ENCODE measurements around the gene KLHL2. TPM values are rescaled to one million over a fixed set of nuclear protein-coding genes. Genes with fewer than 3 reads are reported as not detected.
"Not testable (repeated sequence)": the region's sequence is repeated elsewhere in the genome, so short reads cannot be mapped to it uniquely, and the experiment has no call there.

Gene KLHL2
- total RNA-seq, 2 experiments from 2014 or later: 36.8 to 39.2 TPM

DNA sequence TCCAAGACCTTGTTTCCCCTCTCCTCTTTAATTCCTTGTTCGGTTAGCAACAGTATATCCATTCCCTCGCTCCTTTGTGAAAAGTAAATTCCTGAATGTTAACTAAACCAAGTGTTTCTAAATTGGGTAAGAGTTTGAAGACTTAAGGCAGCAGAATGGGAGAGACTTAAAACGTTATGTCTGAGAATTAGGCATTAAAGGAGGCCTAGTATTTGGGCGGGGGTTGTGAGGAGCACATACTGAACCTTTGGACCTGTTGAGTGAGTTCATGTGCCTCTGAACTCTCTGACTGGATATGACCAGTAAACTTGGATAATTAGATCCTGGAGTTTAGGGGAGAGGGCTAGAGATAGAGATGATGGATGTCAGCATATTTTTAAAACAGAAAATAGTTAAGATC lies 121.3 kb downstream of the KLHL2 start:
- Mint-ChIP-seq H3K27ac (no peak overlapping the region), H3K9me3 (no peaks in the 10 kb centered on the region), H3K36me3 (ENCODE audit: low read depth) (peaks cover 24% of the 10 kb centered on the region), H3K27me3 (ENCODE audit: low read depth) (no peaks in the 10 kb centered on the region), H3K4me1 (ENCODE audit: low read depth) (peaks cover 46% of the 10 kb centered on the region), H3K4me3 (no peak overlapping the region)
- CTCF ChIA-PET: no interaction called here
- DNase-seq: no peak
- intact Hi-C loops (cut with micrococcal nuclease): loop anchor here (5.0 kb wide), 1 partner anchor 36 kb away; no protein-coding TSS in a partner anchor

DNA sequence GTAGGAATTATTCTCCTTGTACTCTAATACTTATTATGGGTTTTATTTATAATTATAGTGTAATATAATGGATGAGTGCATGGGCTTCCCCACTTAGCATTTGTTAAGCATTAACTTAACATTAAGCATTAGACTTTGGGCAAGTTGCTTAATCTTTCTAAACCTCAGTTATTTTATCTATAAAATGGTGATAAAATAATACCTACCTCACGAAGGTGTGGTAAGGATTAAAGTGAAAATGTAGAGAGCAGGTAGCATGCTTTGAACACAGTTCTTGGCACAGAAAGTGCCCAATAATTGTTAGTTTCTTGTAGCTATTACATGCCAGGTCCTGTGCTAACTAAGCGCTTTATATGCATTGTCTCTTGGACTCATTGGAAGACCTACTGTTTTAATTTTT lies 122.7 kb downstream of the KLHL2 start:
- H3K27ac Mint-ChIP-seq: no peak overlapping the region
- no peaks in the 10 kb centered on the region for H3K9me3 Mint-ChIP-seq
- H3K4me3 Mint-ChIP-seq: no peak overlapping the region
- H3K4me1 Mint-ChIP-seq (ENCODE audit: low read depth): peaks cover 53% of the 10 kb centered on the region
- H3K36me3 Mint-ChIP-seq (ENCODE audit: low read depth): peaks cover 33% of the 10 kb centered on the region
- CTCF ChIA-PET: interaction anchor here (0.9 to 1.0 kb wide), 2 partner anchors 25 to 217 kb away, joined by 3 to 4 read pairs; partner anchors contain the start of gene TMEM192
- intact Hi-C loops (cut with micrococcal nuclease): no loop called here
- H3K27me3 Mint-ChIP-seq (ENCODE audit: low read depth): no peaks in the 10 kb centered on the region
- DNase-seq: no peak

DNA sequence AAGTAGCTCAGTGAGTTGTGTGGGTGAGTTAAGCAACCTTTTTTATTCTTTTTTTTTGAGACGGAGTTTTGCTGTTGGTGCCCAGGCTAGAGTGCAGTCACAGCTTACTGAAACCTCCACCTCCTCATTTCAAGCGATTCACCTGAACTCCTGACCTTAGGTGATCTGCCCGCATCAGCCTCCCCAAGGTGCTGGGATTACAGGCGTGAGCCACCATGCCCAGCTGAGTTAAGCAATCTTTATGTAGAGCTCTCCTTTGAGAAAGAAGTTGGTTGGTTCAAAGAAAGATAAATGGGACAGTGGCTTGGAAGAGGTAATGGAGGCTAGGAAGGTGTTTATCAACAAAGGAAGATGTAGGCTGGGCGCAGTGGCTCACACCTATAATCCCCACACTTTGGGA lies 123.3 kb downstream of the KLHL2 start:
- CTCF ChIA-PET: interaction anchor here (0.9 to 1.0 kb wide), 2 partner anchors 25 to 218 kb away, joined by 3 to 4 read pairs; partner anchors contain the start of gene TMEM192
- Mint-ChIP-seq H3K9me3 (no peaks in the 10 kb centered on the region), H3K27me3 (ENCODE audit: low read depth) (no peaks in the 10 kb centered on the region), H3K27ac (peak overlapping the region; percentile 64), H3K4me1 (ENCODE audit: low read depth) (peaks cover 52% of the 10 kb centered on the region), H3K36me3 (ENCODE audit: low read depth) (peaks cover 35% of the 10 kb centered on the region), H3K4me3 (peak overlapping the region; percentile 19)
- intact Hi-C loops (cut with micrococcal nuclease): no loop called here
- DNase-seq: no peak

DNA sequence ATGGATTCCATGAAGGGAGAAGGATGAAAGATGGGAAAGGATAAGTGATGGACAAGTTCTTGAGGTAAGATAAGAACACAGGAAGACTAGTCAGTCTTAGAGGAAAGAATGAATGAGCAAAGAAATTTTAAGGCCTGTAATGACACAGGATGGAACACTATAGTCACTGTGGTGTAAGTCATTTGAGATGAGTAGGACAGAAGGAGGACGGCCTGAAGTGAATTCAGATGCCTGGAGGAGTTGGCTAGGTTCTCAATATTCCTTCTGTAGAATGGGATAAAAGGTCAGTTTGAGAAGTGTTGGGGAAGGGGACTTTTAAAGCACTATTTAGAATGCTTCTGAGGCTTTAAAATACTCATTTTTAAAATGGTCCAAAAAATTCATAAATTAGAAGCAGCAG lies 124.0 kb downstream of the KLHL2 start:
- H3K27ac Mint-ChIP-seq: peak overlapping the region; percentile 55
- H3K9me3 Mint-ChIP-seq: no peaks in the 10 kb centered on the region
- CTCF ChIA-PET: interaction anchor here (0.9 kb wide), 1 partner anchor 11 kb away, joined by 3 read pairs; no protein-coding TSS in a partner anchor
- no peaks in the 10 kb centered on the region for H3K27me3 Mint-ChIP-seq (ENCODE audit: low read depth)
- peak overlapping the region; percentile 22 for H3K4me3 Mint-ChIP-seq
- peaks cover 35% of the 10 kb centered on the region for H3K36me3 Mint-ChIP-seq (ENCODE audit: low read depth)
- intact Hi-C loops (cut with micrococcal nuclease): no loop called here
- H3K4me1 Mint-ChIP-seq (ENCODE audit: low read depth): peaks cover 46% of the 10 kb centered on the region
- DNase-seq: no peak

DNA sequence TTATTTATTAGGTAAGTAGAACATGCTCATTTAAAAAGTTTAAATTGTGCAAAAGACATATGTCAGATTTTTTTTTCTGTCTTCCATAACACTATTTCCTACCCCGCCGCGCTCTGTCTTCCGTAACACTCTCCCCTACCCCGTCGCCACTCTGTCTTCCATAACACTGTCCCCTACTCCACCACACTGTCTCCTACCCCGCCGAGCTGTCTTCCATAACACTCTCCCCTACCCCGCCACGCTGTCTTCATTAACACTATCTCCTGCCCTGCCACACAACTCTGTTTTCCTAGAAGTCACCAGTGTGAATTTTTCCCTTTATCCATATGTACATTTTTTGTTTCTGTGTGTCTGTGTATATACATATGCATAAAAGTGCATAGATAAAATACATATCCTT lies 124.5 kb downstream of the KLHL2 start:
- Mint-ChIP-seq H3K27me3 (ENCODE audit: low read depth) (no peaks in the 10 kb centered on the region), H3K36me3 (ENCODE audit: low read depth) (peaks cover 35% of the 10 kb centered on the region), H3K4me1 (ENCODE audit: low read depth) (peaks cover 46% of the 10 kb centered on the region), H3K9me3 (no peaks in the 10 kb centered on the region), H3K4me3 (peak overlapping the region; percentile 31), H3K27ac (peak overlapping the region; percentile 9)
- CTCF ChIA-PET: interaction anchor here (0.9 kb wide), 1 partner anchor 12 kb away, joined by 3 read pairs; no protein-coding TSS in a partner anchor
- intact Hi-C loops (cut with micrococcal nuclease): loop anchor here (1.0 kb wide), 1 partner anchor 8 kb away; no protein-coding TSS in a partner anchor
- DNase-seq: no peak

DNA sequence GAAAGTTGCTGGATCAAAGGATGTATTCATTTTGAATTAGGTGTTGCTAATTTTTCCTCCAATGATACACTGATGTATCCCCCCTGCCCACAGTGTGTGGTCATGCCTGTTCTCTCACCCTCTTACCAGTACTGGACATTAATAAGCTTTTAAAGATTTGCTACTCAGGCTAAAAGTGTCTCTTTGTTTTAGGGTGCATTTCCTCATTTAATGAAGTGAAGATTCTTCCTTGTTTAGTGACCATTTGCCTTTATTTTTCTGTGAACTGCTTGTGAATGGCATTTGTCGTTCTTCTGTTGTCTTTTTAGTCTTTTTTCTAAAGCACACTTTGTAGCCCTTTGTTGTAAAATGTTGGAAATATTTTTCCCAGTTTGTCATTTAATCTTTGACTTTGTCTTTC lies 125.1 kb downstream of the KLHL2 start:
- Mint-ChIP-seq H3K27ac (no peak overlapping the region), H3K27me3 (ENCODE audit: low read depth) (no peaks in the 10 kb centered on the region), H3K36me3 (ENCODE audit: low read depth) (peaks cover 38% of the 10 kb centered on the region), H3K9me3 (no peaks in the 10 kb centered on the region), H3K4me1 (ENCODE audit: low read depth) (peaks cover 48% of the 10 kb centered on the region), H3K4me3 (no peak overlapping the region)
- intact Hi-C loops (cut with micrococcal nuclease): loop anchor here (1.0 kb wide), 1 partner anchor 8 kb away; no protein-coding TSS in a partner anchor
- CTCF ChIA-PET: interaction anchor here (0.9 kb wide), 1 partner anchor 12 kb away, joined by 3 read pairs; no protein-coding TSS in a partner anchor
- no peak for DNase-seq

DNA sequence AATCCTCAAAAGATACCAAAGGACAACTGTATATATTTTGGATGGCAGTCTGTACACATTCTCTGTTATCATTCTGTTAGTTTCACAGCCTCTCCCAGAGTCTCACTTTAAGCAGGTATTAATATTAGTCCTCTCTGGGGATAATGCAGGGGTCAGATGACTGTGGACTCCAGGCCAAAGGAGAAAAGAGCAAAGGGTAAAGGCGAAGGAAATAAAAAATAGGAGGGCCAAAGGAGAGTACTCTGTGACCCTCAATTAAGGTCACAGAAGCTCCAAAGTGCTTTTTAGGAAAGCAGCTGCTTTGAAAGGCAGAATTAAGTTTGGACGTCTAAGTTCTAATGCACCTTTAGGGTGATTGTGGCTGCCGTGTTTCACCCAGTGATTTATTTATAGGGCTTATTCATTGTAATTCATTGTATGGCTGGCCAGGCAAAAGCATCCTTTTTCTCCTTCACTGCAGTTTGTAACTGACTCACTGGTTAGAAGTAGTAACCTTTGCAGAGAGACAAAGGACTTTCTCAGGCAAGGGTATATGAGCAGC lies 127.9 kb downstream of the KLHL2 start:
- Mint-ChIP-seq H3K27ac (no peak overlapping the region), H3K9me3 (no peaks in the 10 kb centered on the region), H3K4me1 (ENCODE audit: low read depth) (peaks cover 42% of the 10 kb centered on the region), H3K36me3 (ENCODE audit: low read depth) (peaks cover 47% of the 10 kb centered on the region), H3K27me3 (ENCODE audit: low read depth) (no peaks in the 10 kb centered on the region), H3K4me3 (no peak overlapping the region)
- no peak for DNase-seq
- CTCF ChIA-PET: interaction anchor here (1.4 kb wide), 1 partner anchor 204 kb away, joined by 6 read pairs; no protein-coding TSS in a partner anchor
- intact Hi-C loops (cut with micrococcal nuclease): no loop called here

DNA sequence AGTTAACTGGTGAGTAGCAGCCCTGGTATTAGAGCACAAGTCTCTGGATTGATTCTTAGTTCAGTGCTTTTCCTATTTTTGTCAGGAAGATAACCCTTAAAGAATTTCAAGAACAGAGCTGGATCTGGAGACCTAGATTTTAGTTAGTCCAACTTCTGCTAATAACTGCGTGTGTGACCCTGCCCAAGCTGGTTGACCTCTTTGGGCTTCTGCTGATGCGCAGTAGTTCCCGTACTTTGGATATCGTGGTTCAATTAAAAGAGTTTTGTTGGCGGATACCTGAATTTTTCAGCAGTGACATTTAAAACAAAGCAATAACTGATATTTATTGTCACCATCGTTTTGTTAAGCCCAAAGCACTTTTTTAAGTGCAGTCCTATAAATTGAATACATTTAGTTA lies 129.4 kb downstream of the KLHL2 start:
- peaks cover 27% of the 10 kb centered on the region for H3K4me1 Mint-ChIP-seq (ENCODE audit: low read depth)
- H3K27me3 Mint-ChIP-seq (ENCODE audit: low read depth): no peaks in the 10 kb centered on the region
- no peak overlapping the region for H3K4me3 Mint-ChIP-seq
- intact Hi-C loops (cut with micrococcal nuclease): no loop called here
- H3K36me3 Mint-ChIP-seq (ENCODE audit: low read depth): peaks cover 35% of the 10 kb centered on the region
- no peaks in the 10 kb centered on the region for H3K9me3 Mint-ChIP-seq
- no peak for DNase-seq
- H3K27ac Mint-ChIP-seq: no peak overlapping the region
- CTCF ChIA-PET: no interaction called here

DNA sequence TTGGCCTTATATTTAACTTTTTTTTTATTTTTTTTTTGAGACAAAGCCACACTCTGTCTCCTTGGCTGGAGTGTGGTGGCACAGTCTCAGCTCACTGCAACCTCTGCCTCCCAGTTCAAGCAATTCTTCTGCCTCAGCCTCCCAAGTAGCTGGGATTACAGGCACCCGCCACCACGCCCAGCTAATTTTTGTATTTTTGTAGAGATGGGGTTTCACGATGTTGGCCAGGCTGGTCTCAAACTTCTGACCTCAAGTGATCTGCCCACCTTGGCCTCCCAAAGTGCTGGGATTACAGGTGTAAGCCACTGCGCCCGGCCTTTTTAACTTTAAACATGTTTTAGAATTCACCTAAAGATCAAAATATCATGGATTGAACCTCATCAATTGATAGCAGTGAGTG lies 135.0 kb downstream of the KLHL2 start:
- H3K27me3 Mint-ChIP-seq (ENCODE audit: low read depth); intact Hi-C loops (cut with micrococcal nuclease): not testable (repeated sequence)
- CTCF ChIA-PET: interaction anchor here (1.0 to 2.9 kb wide), 7 partner anchors 8 to 211 kb away, joined by 3 to 47 read pairs (median 5); no protein-coding TSS in a partner anchor

DNA sequence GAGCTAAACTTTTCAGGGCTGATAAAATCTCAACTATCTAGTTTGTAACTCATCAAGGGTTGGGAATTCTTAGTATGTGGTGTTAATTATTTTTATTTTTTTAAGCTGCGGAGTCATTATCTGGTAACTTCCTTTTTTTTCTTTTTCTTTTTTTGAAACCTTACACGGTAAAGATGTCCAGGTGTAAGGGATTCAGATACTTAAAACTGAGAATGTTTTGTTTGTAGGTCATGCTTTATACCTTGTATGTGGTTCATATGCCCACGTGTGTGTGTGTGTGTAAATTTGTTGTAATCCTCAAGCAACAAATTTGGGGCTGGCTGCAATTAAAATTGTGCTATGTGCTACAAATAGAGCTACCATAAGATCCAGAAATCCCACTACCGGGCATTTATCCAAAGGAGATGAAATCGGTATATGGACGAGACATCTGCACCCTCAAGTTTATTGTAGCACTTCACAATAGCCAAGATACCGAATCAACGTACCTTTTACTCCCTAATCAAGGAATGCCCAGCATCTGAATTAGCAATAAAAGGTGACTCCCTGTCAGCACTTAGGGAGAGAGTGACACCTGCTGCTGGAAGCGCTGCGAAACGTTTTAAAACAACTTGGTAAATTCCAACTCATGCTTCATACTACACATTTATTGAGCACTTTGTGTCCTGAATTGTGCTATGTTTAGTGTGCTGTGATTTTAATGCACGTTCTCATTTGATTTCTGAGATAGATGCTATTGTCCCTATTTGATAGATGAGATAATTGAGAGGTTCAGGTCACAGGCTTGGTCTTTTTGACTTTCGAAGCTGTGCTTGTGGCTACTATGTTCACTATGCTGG lies 136.2 kb downstream of the KLHL2 start:
- intact Hi-C loops (cut with micrococcal nuclease): loop anchor here (1.0 kb wide), 1 partner anchor 212 kb away; no protein-coding TSS in a partner anchor

More for the DNA sequence above, 135.0 kb downstream of the KLHL2 start:
- H3K9me3 Mint-ChIP-seq; H3K27ac Mint-ChIP-seq; DNase-seq; H3K4me1 Mint-ChIP-seq (ENCODE audit: low read depth); H3K4me3 Mint-ChIP-seq: not testable (repeated sequence)
- H3K36me3 Mint-ChIP-seq (ENCODE audit: low read depth): peaks cover 16% of the 10 kb centered on the region

DNA sequence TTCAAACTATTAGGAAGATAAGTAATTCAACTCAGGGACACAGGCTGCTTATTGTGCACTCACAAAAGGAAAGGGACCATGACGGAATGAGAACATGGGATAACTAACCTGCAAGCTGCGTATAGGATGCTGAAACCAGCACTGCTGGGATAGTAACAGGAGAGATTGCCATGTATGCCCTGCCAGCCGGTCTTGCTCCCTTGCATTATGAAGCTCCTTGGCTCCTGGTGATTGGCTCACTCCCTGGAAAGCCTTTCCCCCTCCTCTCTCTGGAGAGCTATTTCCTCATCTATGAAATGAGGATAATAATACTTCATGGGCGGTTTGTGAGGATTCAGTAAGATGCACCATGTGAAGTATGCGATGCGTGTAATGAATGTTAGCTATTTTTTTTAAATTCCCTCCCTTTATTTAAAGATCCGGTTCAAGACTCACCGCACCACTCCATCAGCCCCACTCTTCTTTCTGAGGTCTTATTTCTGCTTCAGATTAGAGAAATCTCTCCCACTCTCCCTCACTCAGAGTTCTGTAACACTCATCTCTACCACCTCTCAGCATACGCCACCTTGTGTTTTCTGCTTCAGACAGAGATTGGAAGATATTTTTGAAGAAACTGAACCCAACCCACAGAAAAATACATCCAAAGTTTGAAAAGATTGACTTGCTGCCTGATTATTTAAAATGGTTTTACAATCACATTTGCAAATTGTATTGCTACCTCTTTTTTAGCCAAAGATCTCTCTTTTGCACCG lies 138.5 kb downstream of the KLHL2 start:
- Mint-ChIP-seq H3K27me3 (ENCODE audit: low read depth) (no peaks in the 10 kb centered on the region), H3K4me1 (ENCODE audit: low read depth) (no peaks in the 10 kb centered on the region), H3K36me3 (ENCODE audit: low read depth) (peaks cover 3% of the 10 kb centered on the region), H3K27ac (no peak overlapping the region), H3K9me3 (no peaks in the 10 kb centered on the region), H3K4me3 (no peak overlapping the region)
- CTCF ChIA-PET: interaction anchor here (1.0 to 1.6 kb wide), 4 partner anchors 12 to 233 kb away, joined by 3 to 11 read pairs (median 4); partner anchors contain the start of gene TMEM192
- no peak for DNase-seq
- intact Hi-C loops (cut with micrococcal nuclease): no loop called here

More for the DNA sequence above, 136.2 kb downstream of the KLHL2 start:
- Mint-ChIP-seq H3K36me3 (ENCODE audit: low read depth) (peaks cover 10% of the 10 kb centered on the region), H3K27ac (peak overlapping the region; percentile 19), H3K27me3 (ENCODE audit: low read depth) (no peaks in the 10 kb centered on the region), H3K4me3 (no peak overlapping the region), H3K9me3 (no peaks in the 10 kb centered on the region), H3K4me1 (ENCODE audit: low read depth) (no peaks in the 10 kb centered on the region)
- DNase-seq: peak; percentile 50
- CTCF ChIA-PET: interaction anchor here (0.6 to 2.9 kb wide), 11 partner anchors 10 to 271 kb away, joined by 3 to 47 read pairs (median 3); no protein-coding TSS in a partner anchor
